ENCODE data around the gene ST7. TPM values are rescaled to one million over a fixed set of nuclear protein-coding genes. Genes with fewer than 3 reads are reported as not detected.
"Not testable (repeated sequence)": the region's sequence is repeated elsewhere in the genome, so short reads cannot be mapped to it uniquely, and the experiment has no call there.

ST7 gene
- total RNA-seq, 1 donor from 2014 or later = 31.4 TPM

- ATAC-seq = no peak
- intact Hi-C loops (cut with micrococcal nuclease) = no loop called here
- DNase-seq = no peak
Observed at GRCh38 chr7:117017017-117017451, 63.7 kb downstream of the ST7 start.

GRCh38 chr7:117017702-117018266 is 64.5 kb downstream of the ST7 start:
- ATAC-seq (no peak), DNase-seq (no peak)
- intact Hi-C loops (cut with micrococcal nuclease) = no loop called here

- no peak for ATAC-seq
- intact Hi-C loops (cut with micrococcal nuclease) = no loop called here
- DNase-seq = no peak
Observed at GRCh38 chr7:117018713-117019112, 65.4 kb downstream of the ST7 start.

GRCh38 chr7:117019287-117019686 is 66.0 kb downstream of the ST7 start:
- ATAC-seq = no peak
- DNase-seq = no peak

GRCh38 chr7:117019786-117020590 is 66.7 kb downstream of the ST7 start:
- intact Hi-C loops (cut with micrococcal nuclease) = no loop called here
- ATAC-seq (peak; percentile 96), DNase-seq (peak; percentile 64)

More at GRCh38 chr7:117019287-117019686, 66.0 kb downstream of the ST7 start:
- intact Hi-C loops (cut with micrococcal nuclease) = no loop called here

- no peak for DNase-seq
- peak; percentile 16 for ATAC-seq
- intact Hi-C loops (cut with micrococcal nuclease) = no loop called here
Observed at GRCh38 chr7:117020591-117020973, 67.3 kb downstream of the ST7 start.

GRCh38 chr7:117021366-117021765 is 68.1 kb downstream of the ST7 start:
- intact Hi-C loops (cut with micrococcal nuclease) = no loop called here
- ATAC-seq (no peak), DNase-seq (no peak)

GRCh38 chr7:117021986-117022385 is 68.7 kb downstream of the ST7 start:
- intact Hi-C loops (cut with micrococcal nuclease) = no loop called here
- no peak for DNase-seq
- ATAC-seq = no peak

GRCh38 chr7:117023325-117023854 is 70.1 kb downstream of the ST7 start:
- intact Hi-C loops (cut with micrococcal nuclease) = no loop called here
- DNase-seq (no peak), ATAC-seq (no peak)

- ATAC-seq = no peak
- intact Hi-C loops (cut with micrococcal nuclease) = no loop called here
- DNase-seq = no peak
Observed at GRCh38 chr7:117024811-117025210, 71.5 kb downstream of the ST7 start.

GRCh38 chr7:117025891-117026290 is 72.6 kb downstream of the ST7 start:
- no peak for DNase-seq
- ATAC-seq = no peak
- intact Hi-C loops (cut with micrococcal nuclease) = no loop called here

GRCh38 chr7:117030346-117030745 is 77.0 kb downstream of the ST7 start:
- ATAC-seq; intact Hi-C loops (cut with micrococcal nuclease); DNase-seq: not testable (repeated sequence)

- ATAC-seq; DNase-seq; intact Hi-C loops (cut with micrococcal nuclease): not testable (repeated sequence)
Observed at GRCh38 chr7:117030793-117031192, 77.5 kb downstream of the ST7 start.

- intact Hi-C loops (cut with micrococcal nuclease) = no loop called here
- no peak for ATAC-seq
- no peak for DNase-seq
Observed at GRCh38 chr7:117032810-117033209, 79.5 kb downstream of the ST7 start.

- ATAC-seq (no peak), DNase-seq (no peak)
- intact Hi-C loops (cut with micrococcal nuclease) = no loop called here
Observed at GRCh38 chr7:117034851-117035464, 81.7 kb downstream of the ST7 start.

GRCh38 chr7:117035465-117035862 is 82.2 kb downstream of the ST7 start:
- ATAC-seq = no peak
- intact Hi-C loops (cut with micrococcal nuclease) = no loop called here
- no peak for DNase-seq

GRCh38 chr7:117036053-117036669 is 82.9 kb downstream of the ST7 start:
- intact Hi-C loops (cut with micrococcal nuclease) = no loop called here
- peak; percentile 62 for ATAC-seq
- no peak for DNase-seq

GRCh38 chr7:117036836-117037235 is 83.5 kb downstream of the ST7 start:
- DNase-seq (no peak), ATAC-seq (peak; percentile 74)
- intact Hi-C loops (cut with micrococcal nuclease) = no loop called here

- intact Hi-C loops (cut with micrococcal nuclease) = no loop called here
- ATAC-seq = no peak
Observed at GRCh38 chr7:117038408-117038807, 85.1 kb downstream of the ST7 start.

GRCh38 chr7:117041007-117041406 is 87.7 kb downstream of the ST7 start:
- no peak for ATAC-seq
- intact Hi-C loops (cut with micrococcal nuclease) = no loop called here

More at GRCh38 chr7:117038408-117038807, 85.1 kb downstream of the ST7 start:
- DNase-seq = no peak

More at GRCh38 chr7:117041007-117041406, 87.7 kb downstream of the ST7 start:
- no peak for DNase-seq
